BJ (cell line): ENCODE measurements around the gene CFAP161. TPM values are rescaled to one million over a fixed set of nuclear protein-coding genes. Genes with fewer than 3 reads are reported as not detected.

Source experiments
- CTCF ChIA-PET: fragments of 350-600 bp; formaldehyde crosslinking; extraction: SDS; loops from one replicate; lab custom pipeline; 2021; ENCODE audit warnings: antibody characterized with exemption, inconsistent platforms; lab: Yijun Ruan, JAX
- POLR2A ChIA-PET: fragments of 300-600 bp; sonication (Branson Sonifier 250); formaldehyde crosslinking; extraction: SDS; loops from one replicate; lab custom pipeline; 2021; ENCODE audit warnings: antibody characterized with exemption; lab: Charles Lee
- DNase-seq: peaks from one replicate; pipeline ENCODE4 v3.0.0-alpha.2; 2011; ENCODE audit warnings: low read depth
- H3K27me3 ChIP-seq: 2 replicates; pipeline ENCODE4 v1.6.0; 2011; ENCODE audit warnings: low read length; ENCODE audit not compliant: control insufficient read depth, insufficient read depth
- H3K36me3 ChIP-seq: 2 replicates; pipeline ENCODE4 v1.5.1; 2011; ENCODE audit warnings: low read length; ENCODE audit not compliant: control insufficient read depth, insufficient read depth
- H3K4me3 ChIP-seq: 2 replicates; pipeline ENCODE4 v1.5.1; 2011; ENCODE audit warnings: low read depth, mild to moderate bottlenecking, control low read depth, low read length
- CTCF ChIP-seq: IDR thresholded peaks from 2 replicates; pipeline ENCODE4 v1.5.1; 2011; ENCODE audit warnings: low read depth, mild to moderate bottlenecking, control low read depth, inconsistent platforms, low read length, moderate library complexity; ENCODE audit not compliant: insufficient read depth
- polyA plus RNA-seq: library from polyadenylated mRNA; depleted of rRNA; stranded (reverse); fragments of >200 nt; gene quantifications from 2 replicates; pipeline ENCODE4 v1.2.3, GENCODE V29; 2011

Gene CFAP161
- polyA plus RNA-seq, 1 experiment = not detected

- H3K27me3 ChIP-seq = 0 out of 2 replicates have a peak, but pooled peaks cover 1% of the 10 kb centered on the region
- ChIA-PET CTCF (interaction anchor here (1.9 to 16.4 kb wide), 2 partner anchors 121 to 169 kb away, joined by 7 to 378 read pairs; no protein-coding TSS in a partner anchor), POLR2A (no interaction called here)
- no peaks in the 10 kb centered on the region; the same call in 1 of the 2 replicates for H3K36me3 ChIP-seq
- DNase-seq = no peak
- no peak overlapping the region for H3K4me3 ChIP-seq
- TF ChIP-seq CTCF = no peak
These were observed 35.7 kb upstream of the CFAP161 start for GRCh38 chr15:81098349-81098748.

GRCh38 chr15:81098861-81099651, 35.0 kb upstream of the CFAP161 start:
- CTCF ChIA-PET = interaction anchor here (0.6 to 16.4 kb wide), 3 partner anchors 81 to 168 kb away, joined by 3 to 378 read pairs (median 7); no protein-coding TSS in a partner anchor
- POLR2A ChIA-PET = no interaction called here

GRCh38 chr15:81101894-81102815, 31.9 kb upstream of the CFAP161 start:
- H3K4me3 ChIP-seq = no peak overlapping the region
- no peak for DNase-seq
- POLR2A ChIA-PET = no interaction called here
- H3K36me3 ChIP-seq = no peaks in the 10 kb centered on the region; the same call in 1 of the 2 replicates
- H3K27me3 ChIP-seq = no peaks in the 10 kb centered on the region
- CTCF ChIA-PET = interaction anchor here (0.6 to 16.4 kb wide), 4 partner anchors 125 to 336 kb away, joined by 3 to 378 read pairs (median 5); no protein-coding TSS in a partner anchor
- no peak for TF ChIP-seq CTCF

More at GRCh38 chr15:81098861-81099651, 35.0 kb upstream of the CFAP161 start:
- Histone ChIP-seq H3K36me3 (no peaks in the 10 kb centered on the region; the same call in 1 of the 2 replicates), H3K27me3 (0 out of 2 replicates have a peak, but pooled peaks cover 1% of the 10 kb centered on the region), H3K4me3 (no peak overlapping the region)
- DNase-seq = no peak
- TF ChIP-seq CTCF = no peak

- H3K36me3 ChIP-seq = no peaks in the 10 kb centered on the region; the same call in 1 of the 2 replicates
- no peak for TF ChIP-seq CTCF
- no peaks in the 10 kb centered on the region; the same call in 1 of the 2 replicates for H3K27me3 ChIP-seq
- CTCF ChIA-PET = interaction anchor here (0.9 to 16.4 kb wide), 4 partner anchors 49 to 164 kb away, joined by 3 to 378 read pairs (median 6); no protein-coding TSS in a partner anchor
- H3K4me3 ChIP-seq = no peak overlapping the region
- POLR2A ChIA-PET = no interaction called here
- DNase-seq = no peak
These were observed 30.2 kb upstream of the CFAP161 start for GRCh38 chr15:81103857-81104256.
